ENCODE measurements around the gene HTRA3. TPM values are rescaled to one million over a fixed set of nuclear protein-coding genes. Genes with fewer than 3 reads are reported as not detected.

Gene HTRA3
- total RNA-seq, 2 donors from 2014 or later, result not detected

DNA sequence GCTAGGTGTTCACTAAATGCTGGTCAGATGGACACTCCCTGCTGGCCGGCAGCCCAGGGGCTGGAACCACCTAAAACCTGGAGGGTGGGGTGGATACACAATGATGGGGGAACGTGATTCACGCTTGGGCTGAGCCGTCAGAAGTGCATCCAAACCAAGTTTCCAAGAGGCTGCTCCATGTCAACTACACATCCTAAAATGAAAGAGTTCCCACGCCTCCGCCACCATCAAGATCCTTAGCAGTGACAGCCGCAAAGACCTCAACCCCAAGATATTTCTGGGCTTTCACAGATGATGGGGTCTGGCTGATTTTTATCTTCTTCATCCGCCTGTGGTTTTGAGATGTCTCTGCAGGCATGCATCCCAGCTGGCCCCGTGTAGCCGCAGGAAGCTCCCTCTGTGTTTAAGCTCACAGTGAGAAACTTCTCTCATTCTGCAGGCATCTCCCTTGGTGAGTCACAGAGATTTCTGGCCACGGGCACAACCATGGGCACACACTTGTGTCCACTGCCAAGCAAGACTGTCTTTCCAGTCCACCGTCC lies 84.4 kb downstream of the HTRA3 start:
- Mint-ChIP-seq H3K9me3 (no peaks in the 10 kb centered on the region), H3K36me3 (no peaks in the 10 kb centered on the region), H3K27ac (no peak overlapping the region)
- no peak for DNase-seq (ENCODE audit: low spot score in 2 of 2)
- no peak for ATAC-seq

DNA sequence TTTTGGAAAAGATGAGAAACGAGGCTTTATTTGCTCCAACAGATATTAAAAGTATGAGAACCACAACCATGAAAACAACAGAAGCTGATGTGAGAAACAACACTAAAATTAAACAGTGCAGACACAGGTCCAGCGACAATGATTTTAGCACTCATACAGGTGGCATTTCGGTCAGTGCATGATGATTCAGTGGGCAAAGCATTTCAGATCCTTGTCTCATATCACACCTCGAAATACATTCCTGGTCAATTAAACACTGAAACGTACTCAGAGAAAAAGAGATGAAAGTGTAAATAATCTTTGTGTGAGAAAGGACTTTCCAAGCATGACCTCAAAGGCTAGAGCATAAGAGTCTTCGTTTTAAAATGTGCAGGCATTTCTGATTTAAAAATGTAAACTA lies 85.8 kb downstream of the HTRA3 start:
- ATAC-seq, result no peak
- H3K36me3 Mint-ChIP-seq, result no peaks in the 10 kb centered on the region
- H3K27ac Mint-ChIP-seq, result no peak overlapping the region
- DNase-seq (ENCODE audit: low spot score in 2 of 2), result no peak
- H3K9me3 Mint-ChIP-seq, result no peaks in the 10 kb centered on the region

DNA sequence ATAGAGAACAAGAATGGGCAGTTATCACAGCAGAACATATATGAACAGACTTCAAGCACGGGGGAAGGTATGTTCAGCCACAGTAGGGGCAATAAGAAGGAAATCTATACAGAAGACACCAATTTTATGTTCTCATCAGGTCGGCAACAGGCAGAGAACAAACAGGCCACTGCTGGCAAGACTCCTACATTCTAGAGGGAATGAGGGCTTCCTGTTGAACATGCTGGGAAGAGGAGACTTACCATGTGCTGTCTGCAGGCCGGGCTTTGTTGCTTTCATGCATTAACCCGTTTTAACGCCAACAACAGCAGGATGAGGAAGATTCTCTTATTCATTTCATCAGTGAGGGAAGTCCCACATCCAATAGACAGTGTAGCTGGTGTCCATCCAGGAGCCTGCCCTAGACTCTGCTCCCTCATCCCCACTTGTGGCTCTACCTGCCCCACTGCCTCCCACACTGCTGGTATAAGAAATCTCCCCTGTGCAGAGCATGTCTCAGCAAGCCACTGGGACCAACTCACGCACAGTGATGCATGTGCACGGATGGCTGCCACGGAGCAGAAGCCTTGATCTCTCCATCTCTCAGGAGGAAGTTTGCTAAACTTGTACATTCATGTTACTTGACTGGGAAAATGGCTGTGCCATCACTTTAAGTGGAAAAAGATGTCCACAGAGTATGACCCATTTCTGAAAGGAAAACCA lies 86.5 kb downstream of the HTRA3 start:
- Mint-ChIP-seq H3K9me3 (no peaks in the 10 kb centered on the region), H3K27ac (no peak overlapping the region), H3K36me3 (no peaks in the 10 kb centered on the region)
- no peak for ATAC-seq
- no peak for DNase-seq (ENCODE audit: low spot score in 2 of 2)

Other genes starting within 250 kb of the HTRA3 start
- gene ABLIM2, start 110.9 kb upstream of the HTRA3 start, total RNA-seq, result under 1 TPM; 0.27 to 0.41 TPM
- gene SH3TC1, start 70.5 kb upstream of the HTRA3 start, total RNA-seq, result 10 to 100 TPM; 12.2 to 22.2 TPM
- gene ACOX3, start 171.0 kb downstream of the HTRA3 start, total RNA-seq, result 10 to 100 TPM; 22.1 to 29.2 TPM
- gene TRMT44, start 171.0 kb downstream of the HTRA3 start, total RNA-seq, result 10 to 100 TPM; 19.9 to 24.8 TPM